BLaER1 treated with 17β-estradiol and CSF1 and Interleukin-3, amounts not matched to agents 10 nM and 100 nM (cell line): Measurements from ENCODE around the gene ADORA1.

Experiments used
- H3K27ac ChIP-seq, 11 experiments: shearing (Covaris generic); formaldehyde crosslinking; 2 replicates each; pipeline ENCODE4 v1.8.1; 2022
- H3K27me3 ChIP-seq, 11 experiments: shearing (Covaris generic); formaldehyde crosslinking; 2 replicates each; pipeline ENCODE4 v1.8.1; 2022
- H3K36me3 ChIP-seq, 11 experiments: shearing (Covaris generic); formaldehyde crosslinking; 2 replicates each; pipeline ENCODE4 v1.8.1; 2022
- H3K4me1 ChIP-seq, 10 experiments: shearing (Covaris generic); formaldehyde crosslinking; 2 replicates each; pipeline ENCODE4 v1.8.1; 2022
- H3K4me2 ChIP-seq, 11 experiments: shearing (Covaris generic); formaldehyde crosslinking; 2 replicates each; pipeline ENCODE4 v1.8.1; 2022
- H3K4me3 ChIP-seq, 10 experiments: shearing (Covaris generic); formaldehyde crosslinking; 2 replicates each; pipeline ENCODE4 v1.8.1; 2022
- H3K9ac ChIP-seq, 11 experiments: shearing (Covaris generic); formaldehyde crosslinking; 2 replicates each; pipeline ENCODE4 v1.8.1; 2022
- H3K9me3 ChIP-seq, 11 experiments: shearing (Covaris generic); formaldehyde crosslinking; replicated peaks in 1 of 11; 2 replicates each; pipeline ENCODE4 v1.8.1; 2022
- H4K20me1 ChIP-seq, 11 experiments: shearing (Covaris generic); formaldehyde crosslinking; 2 replicates each; pipeline ENCODE4 v1.8.1; 2022
- Cebpa-rat ChIP-seq, 11 experiments: shearing (Covaris generic); IDR thresholded peaks; 2 replicates each; pipeline ENCODE4 v1.8.1; 2022

ADORA1 gene

DNA sequence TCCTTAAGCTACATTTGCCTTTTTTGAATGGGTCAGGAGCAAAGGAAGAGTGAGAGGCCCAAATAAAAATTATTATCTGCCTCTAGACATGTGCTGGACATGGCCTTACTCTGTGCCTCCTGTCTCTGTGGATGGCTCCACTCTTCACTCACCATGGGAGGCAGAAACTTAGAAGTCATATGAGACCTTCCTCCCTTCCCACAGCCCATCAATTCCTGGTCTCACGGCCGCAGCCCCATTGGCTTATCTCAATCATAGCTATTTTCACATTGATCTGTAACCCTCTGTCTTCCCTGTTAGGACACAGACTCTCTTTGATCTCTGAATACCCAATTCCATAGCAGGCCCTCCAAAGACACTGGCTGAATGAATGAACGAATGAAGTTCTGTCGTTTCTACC lies 14.2 kb upstream of the ADORA1 start:
- no peaks in the 10 kb centered on the region for H3K9me3 ChIP-seq
- H3K27ac ChIP-seq: no peak overlapping the region
- H3K9ac ChIP-seq: no peak overlapping the region
- peaks cover 0 to 6% (median 0%) of the 10 kb centered on the region in 11 experiments; a peak in 1 of 22 replicates for H4K20me1 ChIP-seq
- no peak for TF ChIP-seq Cebpa-rat (IDR thresholded peaks at IDR 0.05)
- H3K4me2 ChIP-seq: no peak overlapping the region
- H3K27me3 ChIP-seq: peaks cover 0 to 25% (median 0%) of the 10 kb centered on the region in 11 experiments; a peak in 6 of 22 replicates
- no peaks in the 10 kb centered on the region for H3K36me3 ChIP-seq
- no peak overlapping the region for H3K4me3 ChIP-seq
- peaks cover 0 to 26% (median 9%) of the 10 kb centered on the region in 10 experiments; a peak in 10 of 20 replicates for H3K4me1 ChIP-seq

DNA sequence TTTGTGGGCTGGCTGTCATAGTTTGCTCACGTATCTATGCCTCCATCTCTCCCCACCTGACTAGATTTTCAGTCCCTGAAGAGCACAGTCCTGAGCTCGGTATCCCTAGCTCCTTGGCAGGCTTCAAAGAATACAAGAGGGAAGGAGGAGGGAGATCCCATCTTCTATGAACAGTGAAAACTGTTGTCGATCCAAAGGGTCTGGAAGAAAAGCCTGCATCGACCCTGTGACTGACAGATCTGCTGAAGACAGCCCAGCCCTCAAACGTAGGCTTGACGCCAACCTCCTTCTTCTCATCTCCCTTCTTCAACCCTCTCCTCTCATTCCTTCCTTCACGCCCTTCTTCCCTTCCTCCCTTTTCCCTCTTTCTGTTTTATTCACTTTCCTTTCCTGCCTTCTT lies 13.3 kb upstream of the ADORA1 start:
- Histone ChIP-seq H3K36me3 (no peaks in the 10 kb centered on the region), H3K9ac (no peak overlapping the region), H3K27me3 (peaks cover 0 to 34% (median 0%) of the 10 kb centered on the region in 11 experiments; a peak in 6 of 22 replicates), H3K4me2 (no peak overlapping the region), H3K9me3 (no peaks in the 10 kb centered on the region), H4K20me1 (peaks cover 0 to 11% (median 0%) of the 10 kb centered on the region in 11 experiments; a peak in 1 of 22 replicates), H3K4me1 (peaks cover 0 to 32% (median 9%) of the 10 kb centered on the region in 10 experiments; a peak in 10 of 20 replicates), H3K27ac (no peak overlapping the region), H3K4me3 (no peak overlapping the region)
- TF ChIP-seq Cebpa-rat (IDR thresholded peaks at IDR 0.05): no peak

GRCh38 chr1:203116091-203116820 lies 11.3 kb upstream of the ADORA1 start:
- Histone ChIP-seq H3K4me3 (no peak overlapping the region), H3K27ac (no peak overlapping the region), H3K36me3 (no peaks in the 10 kb centered on the region), H3K4me1 (peaks cover 8 to 41% (median 20%) of the 10 kb centered on the region in 10 experiments), H4K20me1 (peaks cover 0 to 22% (median 0%) of the 10 kb centered on the region in 11 experiments; a peak in 2 of 22 replicates), H3K9ac (no peak overlapping the region), H3K4me2 (no peak overlapping the region), H3K9me3 (no peaks in the 10 kb centered on the region), H3K27me3 (peaks cover 0 to 47% (median 0%) of the 10 kb centered on the region in 11 experiments; a peak in 6 of 22 replicates)
- no peak for TF ChIP-seq Cebpa-rat (IDR thresholded peaks at IDR 0.05)

DNA sequence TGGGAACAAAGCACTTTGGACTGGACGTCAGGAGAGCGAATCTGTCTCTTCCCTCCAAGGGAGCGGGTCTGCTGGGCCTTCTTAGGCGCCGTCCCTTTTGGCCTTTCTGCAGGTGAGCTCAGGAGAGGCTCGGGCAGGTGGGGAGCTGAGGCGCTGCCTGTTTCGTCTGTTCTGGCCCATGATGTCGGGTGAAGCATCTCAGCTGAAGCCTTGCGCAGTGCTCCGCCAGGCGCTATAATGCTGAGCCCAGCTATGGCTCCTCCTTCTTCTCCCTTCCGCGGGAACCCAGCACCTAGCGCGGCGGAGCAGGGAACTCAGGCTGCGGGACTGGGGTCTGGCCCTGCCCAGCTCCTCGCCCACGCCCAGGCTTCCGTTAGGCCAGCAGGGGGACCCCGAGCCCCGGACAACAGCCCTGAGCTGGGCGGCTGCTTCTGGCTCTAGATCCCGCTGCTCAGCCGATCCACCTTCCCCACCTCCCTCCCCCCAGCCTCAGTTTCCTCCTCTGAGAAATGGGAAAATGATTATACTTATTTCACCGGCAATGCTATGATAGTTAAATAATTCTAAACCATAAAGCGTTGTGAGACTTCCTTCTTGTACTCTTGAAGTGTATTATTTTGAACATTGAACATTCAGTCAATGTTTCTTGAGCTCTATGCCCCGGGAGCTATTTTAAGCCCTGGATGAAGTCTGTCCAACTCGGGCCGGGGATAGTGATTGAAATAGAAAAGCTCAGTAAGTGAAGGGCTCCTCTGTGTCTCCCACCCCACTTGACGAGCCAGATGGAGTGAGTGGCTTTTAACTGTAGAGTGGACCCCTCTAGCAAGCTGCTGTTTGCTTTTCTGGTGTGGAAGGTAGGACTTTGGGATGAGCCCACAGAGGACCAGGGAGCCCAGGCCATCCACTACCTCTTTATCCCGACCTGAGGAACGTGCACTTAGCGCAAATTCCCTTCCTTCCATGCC lies 9.6 kb upstream of the ADORA1 start:
- Histone ChIP-seq H4K20me1 (peaks cover 0 to 39% (median 0%) of the 10 kb centered on the region in 11 experiments; a peak in 2 of 22 replicates), H3K27ac (no peak overlapping the region), H3K4me2 (peak overlapping the region in 10 of 11 experiments; percentile 9 to 61 (median 24); a peak in 14 of 22 replicates), H3K9me3 (no peaks in the 10 kb centered on the region), H3K4me3 (no peak overlapping the region), H3K27me3 (peaks cover 0 to 51% (median 0%) of the 10 kb centered on the region in 11 experiments; a peak in 6 of 22 replicates), H3K36me3 (no peaks in the 10 kb centered on the region), H3K4me1 (peaks cover 21 to 50% (median 32%) of the 10 kb centered on the region in 10 experiments), H3K9ac (no peak overlapping the region)
- TF ChIP-seq Cebpa-rat (IDR thresholded peaks at IDR 0.05): no peak

GRCh38 chr1:203120325-203121153 lies 7.0 kb upstream of the ADORA1 start:
- Histone ChIP-seq H3K4me1 (peaks cover 41 to 75% (median 53%) of the 10 kb centered on the region in 10 experiments), H3K4me2 (peak overlapping the region; percentile 70 to 83 (median 77); a peak in 21 of 22 replicates), H3K27me3 (peaks cover 0 to 72% (median 0%) of the 10 kb centered on the region in 11 experiments; a peak in 7 of 22 replicates), H3K36me3 (no peaks in the 10 kb centered on the region), H3K4me3 (no peak overlapping the region), H3K27ac (peak overlapping the region in 2 of 11 experiments; percentile 23 to 32; a peak in 1 of 22 replicates), H4K20me1 (peaks cover 0 to 39% (median 0%) of the 10 kb centered on the region in 11 experiments; a peak in 2 of 22 replicates), H3K9ac (no peak overlapping the region), H3K9me3 (no peaks in the 10 kb centered on the region)
- no peak for TF ChIP-seq Cebpa-rat (IDR thresholded peaks at IDR 0.05)

DNA sequence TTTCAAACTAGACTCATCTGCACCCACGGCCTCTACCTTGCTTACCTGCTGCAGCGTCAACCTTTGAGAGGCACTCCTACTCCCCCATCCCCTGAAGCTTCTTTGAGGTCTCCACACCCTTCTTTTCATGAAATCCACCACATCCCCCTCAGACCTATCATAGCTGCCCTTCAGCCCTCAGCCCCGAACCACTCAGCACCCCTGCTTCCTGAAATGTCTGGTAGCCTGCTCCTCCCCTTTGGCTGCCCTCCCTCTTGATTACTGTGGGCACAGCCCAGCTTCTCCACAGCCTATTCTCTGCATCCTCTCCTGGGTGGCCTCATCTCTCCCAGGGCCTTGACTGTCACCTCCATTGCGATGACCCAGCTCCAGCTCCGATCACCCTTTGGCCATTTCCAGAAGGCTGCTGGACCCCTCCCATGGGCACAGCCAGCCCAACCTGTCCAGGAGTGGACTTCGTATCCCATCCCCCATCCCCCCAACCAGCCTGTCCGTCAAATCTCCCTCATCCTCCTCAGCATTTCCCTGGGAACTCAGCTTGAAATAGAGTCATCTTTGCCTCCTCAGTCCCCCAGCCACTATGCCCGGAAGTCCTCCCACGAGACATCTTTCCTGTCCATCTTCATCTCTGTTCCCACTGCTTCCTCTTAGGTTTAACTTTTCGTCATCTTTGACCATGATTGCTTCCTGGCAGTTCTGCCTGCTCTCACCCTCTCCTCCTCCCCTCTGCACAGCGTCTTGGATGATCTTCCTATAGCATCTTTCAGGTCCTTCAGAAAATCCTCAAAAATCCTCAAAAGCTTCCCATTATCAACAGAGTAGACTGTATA lies 6.1 kb upstream of the ADORA1 start:
- peak overlapping the region in 3 of 11 experiments; percentile 23 to 32 (median 23); a peak in 5 of 22 replicates for H3K27ac ChIP-seq
- TF ChIP-seq Cebpa-rat (IDR thresholded peaks at IDR 0.05): no peak

GRCh38 chr1:203122159-203122558 lies 5.4 kb upstream of the ADORA1 start:
- no peaks in the 10 kb centered on the region for H3K36me3 ChIP-seq
- no peaks in the 10 kb centered on the region for H3K9me3 ChIP-seq
- H3K9ac ChIP-seq: no peak overlapping the region
- no peak overlapping the region for H3K4me3 ChIP-seq
- H3K27me3 ChIP-seq: peaks cover 8 to 74% (median 13%) of the 10 kb centered on the region in 11 experiments
- peak overlapping the region; percentile 70 to 83 (median 77) for H3K4me2 ChIP-seq
- peaks cover 0 to 38% (median 0%) of the 10 kb centered on the region in 11 experiments; a peak in 2 of 22 replicates for H4K20me1 ChIP-seq
- TF ChIP-seq Cebpa-rat (IDR thresholded peaks at IDR 0.05): no peak
- H3K27ac ChIP-seq: no peak overlapping the region
- H3K4me1 ChIP-seq: peaks cover 58 to 82% (median 67%) of the 10 kb centered on the region in 10 experiments

More for the DNA sequence above, 6.1 kb upstream of the ADORA1 start:
- no peaks in the 10 kb centered on the region for H3K9me3 ChIP-seq
- H3K27me3 ChIP-seq: peaks cover under 1 to 72% (median 5%) of the 10 kb centered on the region in 11 experiments; a peak in 21 of 22 replicates
- no peaks in the 10 kb centered on the region for H3K36me3 ChIP-seq
- peaks cover 0 to 34% (median 0%) of the 10 kb centered on the region in 11 experiments; a peak in 2 of 22 replicates for H4K20me1 ChIP-seq
- H3K4me1 ChIP-seq: peaks cover 50 to 77% (median 59%) of the 10 kb centered on the region in 10 experiments
- H3K4me3 ChIP-seq: no peak overlapping the region
- H3K9ac ChIP-seq: no peak overlapping the region
- peak overlapping the region; percentile 70 to 83 (median 77) for H3K4me2 ChIP-seq
